ENCODE results near the gene CTLA4.
A peak's percentile ranks its signal among the peaks of the same experiment; 100 is the strongest.

CTLA4 gene
- long read RNA-seq, donor 1 = 0 reads
- long read RNA-seq, donor 2 = 0 reads
- long read RNA-seq, donor 3 = 0 reads
- long read RNA-seq, donor 4 = 0 reads
- long read RNA-seq, donor 5 = 0 reads
- long read RNA-seq, donor 6 = 0 reads
- long read RNA-seq, donor 7 = 0 reads
- long read RNA-seq, donor 8 = 0 reads

DNA sequence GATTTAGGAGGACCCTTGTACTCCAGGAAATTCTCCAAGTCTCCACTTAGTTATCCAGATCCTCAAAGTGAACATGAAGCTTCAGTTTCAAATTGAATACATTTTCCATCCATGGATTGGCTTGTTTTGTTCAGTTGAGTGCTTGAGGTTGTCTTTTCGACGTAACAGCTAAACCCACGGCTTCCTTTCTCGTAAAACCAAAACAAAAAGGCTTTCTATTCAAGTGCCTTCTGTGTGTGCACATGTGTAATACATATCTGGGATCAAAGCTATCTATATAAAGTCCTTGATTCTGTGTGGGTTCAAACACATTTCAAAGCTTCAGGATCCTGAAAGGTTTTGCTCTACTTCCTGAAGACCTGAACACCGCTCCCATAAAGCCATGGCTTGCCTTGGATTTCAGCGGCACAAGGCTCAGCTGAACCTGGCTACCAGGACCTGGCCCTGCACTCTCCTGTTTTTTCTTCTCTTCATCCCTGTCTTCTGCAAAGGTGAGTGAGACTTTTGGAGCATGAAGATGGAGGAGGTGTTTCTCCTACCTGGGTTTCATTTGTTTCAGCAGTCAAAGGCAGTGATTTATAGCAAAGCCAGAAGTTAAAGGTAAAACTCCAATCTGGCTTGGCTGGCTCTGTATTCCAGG lies at the start of gene CTLA4:
Gene CTLA4, plus strand, starts transcription at position 211 of the 640 bp plus-strand sequence. Its CDS starts 172 bp downstream, at position 383.
- DNase-seq = no peak

DNA sequence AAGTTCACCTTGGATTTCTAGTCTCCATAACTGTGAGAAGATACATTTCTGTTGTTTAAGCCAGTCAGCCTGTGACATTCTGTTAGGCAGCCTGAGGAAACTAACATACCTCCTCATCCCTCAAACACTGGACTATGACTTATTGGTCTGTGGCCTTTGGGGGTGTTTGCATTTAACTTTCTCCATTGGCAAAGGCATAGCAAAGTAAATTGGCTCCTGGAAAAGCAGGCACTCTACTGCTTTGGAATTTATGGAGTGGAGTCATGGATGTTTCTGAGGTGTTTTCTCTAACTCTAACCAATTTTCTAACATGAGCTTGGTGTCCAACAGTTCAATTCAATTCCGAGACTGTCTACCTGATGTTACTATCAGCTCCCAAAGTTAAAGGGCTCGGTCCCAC lies 48.9 kb upstream of the CTLA4 start:
- no peak for DNase-seq

GRCh38 chr2:203819434-203820133 lies 48.0 kb upstream of the CTLA4 start:
- DNase-seq = no peak

- DNase-seq = no peak
Measured at GRCh38 chr2:203820969-203821368, 46.6 kb upstream of the CTLA4 start.

- no peak for DNase-seq
Measured at GRCh38 chr2:203822240-203822639, 45.3 kb upstream of the CTLA4 start.

DNA sequence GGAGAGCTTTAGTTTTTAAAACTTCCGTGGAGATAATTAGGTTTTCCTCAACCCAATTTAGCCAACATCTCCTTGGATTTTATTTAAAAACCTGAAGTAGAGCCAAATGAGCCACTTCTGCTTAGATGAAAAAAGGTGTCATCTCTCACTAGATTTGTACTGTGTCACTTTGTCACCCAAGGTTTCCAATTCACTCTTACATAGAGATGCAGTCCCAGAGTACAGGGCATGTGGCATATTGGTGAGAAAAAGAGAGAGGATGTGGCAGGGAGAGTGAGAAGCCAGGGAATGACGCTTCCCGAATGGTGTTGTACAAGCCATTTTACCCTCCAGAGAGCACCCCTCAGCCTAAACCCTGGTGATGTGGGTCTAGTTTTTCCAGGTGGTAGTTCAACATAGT lies 44.4 kb upstream of the CTLA4 start:
- DNase-seq = no peak

DNA sequence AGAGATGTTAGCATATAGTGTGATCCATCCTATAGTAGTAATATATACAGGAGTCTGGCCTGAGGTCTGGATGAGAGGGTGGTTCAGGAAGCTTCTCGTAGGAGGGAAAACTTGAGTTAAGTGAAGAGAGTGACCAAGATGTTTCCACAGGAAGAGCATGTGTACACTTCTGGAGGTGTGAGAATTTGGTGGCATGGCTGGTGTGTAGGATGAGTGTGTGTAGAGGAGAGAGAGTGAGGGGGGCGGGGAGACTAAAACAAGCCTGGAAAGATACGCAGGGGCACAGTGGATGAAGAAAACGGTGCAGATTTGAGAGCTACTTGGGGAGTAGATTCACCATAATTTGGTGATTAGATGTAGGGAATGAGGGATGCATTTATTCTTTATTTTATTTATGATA lies 43.5 kb upstream of the CTLA4 start:
- DNase-seq = no peak

DNA sequence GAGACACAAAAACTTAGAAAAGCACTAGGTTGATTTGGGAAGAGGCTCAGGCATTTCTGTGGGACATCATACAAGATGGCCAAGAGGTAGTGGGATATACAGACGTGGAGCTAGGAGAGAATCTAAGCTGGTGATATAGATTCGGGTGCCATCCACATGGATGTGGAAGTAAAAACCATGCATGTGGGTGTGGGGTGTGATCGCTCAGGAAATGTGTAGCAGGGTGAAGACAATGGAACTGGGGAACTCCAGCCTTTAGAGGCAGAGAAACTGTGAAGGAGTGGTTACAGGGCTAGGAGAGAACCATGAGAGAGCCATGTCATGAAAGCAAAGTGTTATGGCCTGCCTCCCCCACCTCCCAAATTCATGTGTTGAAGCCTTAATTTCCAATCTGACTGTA lies 43.0 kb upstream of the CTLA4 start:
- DNase-seq = no peak

- DNase-seq = no peak
Measured at GRCh38 chr2:203826704-203827103, 40.9 kb upstream of the CTLA4 start.

DNA sequence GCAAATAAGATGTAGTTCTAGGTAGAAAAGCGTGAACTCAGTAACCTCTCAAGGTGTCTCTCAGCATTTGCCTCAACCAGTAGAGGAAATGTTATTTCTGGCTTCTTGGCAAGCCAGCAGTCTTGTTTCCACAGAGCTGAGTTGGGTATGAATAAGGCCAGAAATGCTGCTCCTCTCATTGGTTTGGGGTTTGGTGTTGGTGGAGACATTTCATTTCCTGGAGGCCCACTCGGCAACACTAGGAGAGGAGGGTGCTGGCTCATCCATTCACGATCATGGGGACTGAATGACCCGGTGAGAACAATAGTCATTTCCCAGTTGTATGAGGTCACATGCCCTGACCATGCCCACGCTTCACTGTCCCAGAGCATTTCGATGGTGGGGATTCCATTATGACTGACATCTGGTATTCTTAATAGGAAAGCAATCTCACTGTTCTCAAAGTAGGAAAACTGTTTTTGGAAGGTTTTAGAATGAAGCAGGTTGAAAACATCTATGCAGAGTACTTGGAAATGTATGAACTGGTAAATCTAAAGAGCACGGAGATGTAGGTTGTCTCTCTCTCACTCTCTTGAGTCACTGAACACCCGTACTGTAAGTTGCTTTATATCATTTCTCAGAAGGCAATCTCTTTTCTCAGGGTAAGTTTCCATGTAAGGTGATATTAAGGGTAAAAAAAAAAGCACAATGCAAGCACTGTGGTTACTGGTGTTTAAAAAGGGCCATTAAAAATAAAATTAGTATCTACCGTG lies 37.1 kb upstream of the CTLA4 start:
- DNase-seq = no peak

DNA sequence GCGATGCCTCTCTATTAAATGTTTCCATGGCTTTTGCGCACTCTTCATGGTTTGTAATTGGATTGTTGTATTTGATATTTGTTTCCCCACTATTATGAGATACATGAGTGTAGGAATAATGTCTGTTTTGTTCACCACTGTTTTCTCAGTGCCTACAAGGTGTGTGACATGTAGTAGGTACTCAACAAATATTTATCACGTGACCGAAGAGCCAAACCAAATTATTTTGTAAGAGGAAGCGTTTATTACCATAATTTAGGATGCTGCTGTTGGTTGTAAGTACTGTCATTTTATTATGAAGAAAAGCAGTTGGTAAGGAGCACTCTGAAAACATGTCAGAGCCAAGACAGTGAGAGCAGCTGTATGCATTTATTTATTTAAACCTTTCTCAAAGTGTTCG lies 32.2 kb upstream of the CTLA4 start:
- DNase-seq = no peak

DNA sequence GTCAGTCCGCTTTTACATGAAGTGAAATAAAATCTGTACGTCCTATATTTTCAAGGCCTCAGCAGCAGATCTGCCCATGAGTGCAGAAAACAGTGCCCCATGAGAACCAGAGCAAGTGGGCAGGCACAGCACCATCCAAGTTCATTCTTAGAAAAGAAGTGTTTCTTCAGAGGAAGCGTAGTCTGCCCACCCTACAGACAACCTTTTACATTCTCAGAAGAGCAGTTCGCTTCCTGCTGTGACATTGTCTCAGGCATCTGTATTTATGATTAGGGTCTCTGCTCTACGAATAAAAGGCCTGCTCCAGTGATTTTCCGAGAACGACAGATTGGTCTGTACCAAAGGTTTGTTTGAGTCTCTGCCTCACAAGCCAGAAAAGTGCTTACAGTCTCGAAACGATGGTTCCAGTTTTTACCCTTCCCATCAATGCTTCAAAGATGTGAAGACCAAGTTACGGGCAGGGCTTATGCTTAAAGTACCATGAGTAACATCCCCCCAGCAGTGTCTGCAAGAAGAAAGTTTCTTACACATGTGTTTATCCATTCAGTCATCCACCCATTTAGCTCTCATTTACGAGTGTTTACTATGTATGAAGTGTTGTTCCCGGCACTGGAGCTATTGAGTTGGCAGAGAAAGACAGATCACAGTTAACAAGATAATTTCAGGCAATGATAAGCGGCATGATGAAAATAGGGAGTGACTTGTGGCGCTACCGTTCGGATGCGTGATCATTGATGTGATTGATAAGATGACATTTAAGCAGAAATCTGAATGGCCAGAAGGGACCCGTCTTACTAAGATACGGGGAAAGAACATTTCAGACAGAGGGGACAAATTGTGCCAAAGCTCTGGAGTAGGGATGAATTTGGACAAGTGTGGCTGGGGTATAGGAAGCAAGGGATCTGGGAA lies 31.4 kb upstream of the CTLA4 start:
- no peak for DNase-seq

DNA sequence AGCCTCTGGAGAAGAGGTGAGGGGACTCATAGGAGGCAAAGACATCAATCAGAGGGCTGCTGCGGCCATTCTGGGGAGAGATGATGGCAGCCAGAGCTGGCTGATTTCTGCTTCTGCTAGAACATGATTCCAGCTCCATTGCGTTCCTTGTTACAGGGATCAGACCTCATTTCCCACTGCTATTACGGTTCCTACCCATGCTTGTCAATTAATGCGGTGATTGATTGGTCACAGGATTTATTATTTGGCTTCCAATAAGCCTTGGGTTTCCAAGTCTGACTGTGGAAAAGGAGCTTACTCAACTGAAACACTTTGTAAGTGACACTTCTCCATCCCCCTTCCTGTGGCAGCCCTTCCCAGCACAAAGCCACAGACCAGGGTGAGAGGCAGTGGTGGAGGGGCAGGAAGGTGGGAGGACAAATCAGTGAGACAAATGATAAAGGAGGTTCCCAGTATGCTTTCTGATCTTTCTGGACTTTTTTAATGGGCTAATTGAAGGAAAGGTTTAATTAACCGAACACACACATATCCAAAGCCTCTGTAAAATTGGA lies 26.8 kb upstream of the CTLA4 start:
- peak; percentile 16 for DNase-seq

DNA sequence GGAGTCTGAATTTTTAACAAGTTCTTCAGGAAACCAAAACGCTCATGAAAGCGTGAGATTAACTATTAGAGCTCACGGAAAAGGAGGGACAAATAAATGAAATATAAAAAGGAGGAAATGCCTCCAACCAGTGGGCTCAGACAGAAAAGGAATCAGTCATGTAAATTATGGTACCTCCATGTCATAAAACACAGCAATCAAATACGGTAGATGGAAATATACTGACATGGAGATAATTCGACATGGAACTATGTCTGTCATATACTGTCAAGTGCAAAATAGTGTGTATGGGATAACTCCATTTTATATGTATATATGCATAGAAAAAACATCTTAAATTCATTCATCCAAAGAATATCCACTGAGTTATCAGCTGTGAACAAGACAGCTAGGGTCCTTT lies 25.9 kb upstream of the CTLA4 start:
- no peak for DNase-seq

GRCh38 chr2:203842373-203842772 lies 25.2 kb upstream of the CTLA4 start:
- no peak for DNase-seq

- DNase-seq = no peak
Measured at GRCh38 chr2:203846490-203847105, 21.0 kb upstream of the CTLA4 start.

GRCh38 chr2:203849010-203849409 lies 18.6 kb upstream of the CTLA4 start:
- no peak for DNase-seq

DNA sequence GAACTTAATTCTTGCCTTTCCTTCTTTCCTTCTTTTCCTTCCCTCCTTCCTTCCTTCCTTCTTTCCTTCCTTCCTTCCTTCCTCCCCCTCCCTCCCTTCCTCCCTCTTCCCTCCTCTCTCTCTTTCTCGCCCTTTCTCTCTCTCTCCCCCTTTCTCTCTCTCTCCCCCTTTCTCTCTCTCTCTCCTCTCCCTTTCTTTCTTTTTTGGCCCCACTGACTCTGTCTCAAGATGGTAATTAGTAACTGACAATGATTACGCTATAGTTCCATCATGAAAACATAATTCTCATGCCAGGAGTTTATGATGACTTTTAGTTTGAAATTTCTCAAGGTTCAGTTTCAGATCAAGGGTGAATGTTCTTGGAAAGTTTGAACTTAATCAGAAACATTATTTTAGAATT lies 14.8 kb upstream of the CTLA4 start:
- no peak for DNase-seq

DNA sequence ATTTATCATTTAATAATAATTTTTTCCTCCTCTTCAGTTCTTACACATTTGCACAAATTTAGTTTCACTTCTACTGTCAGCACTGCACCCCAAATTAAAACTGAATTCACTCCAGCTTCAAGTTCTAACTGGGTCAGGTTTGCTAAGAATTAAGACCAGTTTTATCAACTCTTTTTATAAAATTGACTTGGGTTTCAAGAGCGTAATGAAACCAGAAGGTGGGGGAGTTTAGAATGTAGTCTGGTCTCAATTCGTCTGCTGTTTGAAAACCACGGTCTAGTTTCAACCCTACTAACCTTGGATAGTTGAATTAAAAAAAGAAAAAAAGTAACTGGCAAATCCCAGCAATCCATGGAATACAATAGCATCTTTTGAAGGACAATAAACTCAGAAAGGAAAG lies 14.3 kb upstream of the CTLA4 start:
- DNase-seq = no peak

GRCh38 chr2:203853722-203854121 lies 13.8 kb upstream of the CTLA4 start:
- no peak for DNase-seq

DNA sequence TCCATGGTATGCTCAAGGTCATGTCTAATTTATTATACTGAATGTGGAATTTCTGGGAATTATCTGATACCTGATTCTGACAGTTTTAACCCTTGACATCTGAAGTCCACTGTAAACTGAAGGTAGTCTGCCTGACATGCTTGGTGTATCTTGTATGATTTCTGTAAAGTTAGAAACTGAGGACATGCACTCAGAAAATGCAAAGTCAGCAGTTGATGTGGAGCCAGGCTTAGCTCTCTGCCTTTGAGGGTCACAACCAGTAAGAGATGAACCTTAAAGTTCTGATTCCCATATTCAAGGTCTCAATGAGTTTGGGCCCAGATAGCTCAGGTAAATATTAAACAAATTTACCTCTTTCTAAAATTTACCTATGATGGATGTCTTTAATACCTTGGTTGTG lies 12.3 kb upstream of the CTLA4 start:
- no peak for DNase-seq
